Endodermal cell (in vitro differentiated cells): Measurements from ENCODE around the gene PIEZO2. TPM values are rescaled to one million over a fixed set of nuclear protein-coding genes. Genes with fewer than 3 reads are reported as not detected.
"Not testable (repeated sequence)": the region's sequence is repeated elsewhere in the genome, so short reads cannot be mapped to it uniquely, and the experiment has no call there.

ENCODE experiments used
- DNase-seq: peaks from one replicate; pipeline ENCODE4 v3.0.0-alpha.2; 2017
- H3K27ac ChIP-seq: 2 replicates; pipeline ENCODE4 v1.5.1; 2013; ENCODE audit warnings: mild to moderate bottlenecking, low read depth, low read length, moderate library complexity
- H3K27me3 ChIP-seq: 2 replicates; pipeline ENCODE4 v1.6.1; 2013; ENCODE audit warnings: mild to moderate bottlenecking, low read length, moderate library complexity; ENCODE audit not compliant: insufficient read depth, control insufficient read depth, poor library complexity, severe bottlenecking
- H3K36me3 ChIP-seq: 2 replicates; pipeline ENCODE4 v1.7.0; 2013; ENCODE audit warnings: mild to moderate bottlenecking, low read length, moderate library complexity; ENCODE audit not compliant: control insufficient read depth, insufficient read depth
- H3K4me1 ChIP-seq: one replicate; pipeline ENCODE4 v1.7.0; 2013; ENCODE audit warnings: low read length; ENCODE audit not compliant: control insufficient read depth, insufficient read depth
- H3K4me3 ChIP-seq: 2 replicates; pipeline ENCODE4 v1.5.1; 2013; ENCODE audit warnings: mild to moderate bottlenecking, low read length, moderate library complexity
- H3K9ac ChIP-seq: 2 replicates; pipeline ENCODE4 v1.6.1; 2013; ENCODE audit warnings: mild to moderate bottlenecking, low read length, moderate library complexity; ENCODE audit not compliant: poor library complexity, severe bottlenecking; ENCODE audit errors: extremely low read depth
- H3K9me3 ChIP-seq: 2 replicates; pipeline ENCODE4 v1.6.1; 2013; ENCODE audit warnings: mild to moderate bottlenecking, low read length, moderate library complexity; ENCODE audit not compliant: control insufficient read depth
- H3K27ac Mint-ChIP-seq: 2 replicates; pipeline ENCODE4 v1.8.0; 2020; ENCODE audit warnings: mixed read lengths
- H3K27me3 Mint-ChIP-seq: 2 replicates; pipeline ENCODE4 v1.8.0; 2021; ENCODE audit warnings: mild to moderate bottlenecking, mixed read lengths; ENCODE audit not compliant: insufficient read depth
- H3K36me3 Mint-ChIP-seq: 2 replicates; pipeline ENCODE4 v1.8.0; 2020; ENCODE audit warnings: low read depth, mixed read lengths
- H3K4me1 Mint-ChIP-seq: 2 replicates; pipeline ENCODE4 v1.8.0; 2020; ENCODE audit warnings: mixed read lengths
- H3K4me3 Mint-ChIP-seq: 2 replicates; pipeline ENCODE4 v1.8.0; 2020; ENCODE audit warnings: mild to moderate bottlenecking, moderate library complexity, mixed read lengths
- H3K9me3 Mint-ChIP-seq: 2 replicates; pipeline ENCODE4 v1.8.0; 2020; ENCODE audit warnings: mild to moderate bottlenecking, mixed read lengths
- CTCF ChIP-seq: fragments of 200-600 bp; sonication (generic); conservative IDR thresholded peaks from 2 replicates; pipeline ENCODE4 v1.5.0; 2021; ENCODE audit warnings: antibody characterized with exemption, mild to moderate bottlenecking
- WGBS, 2 experiments: methylation state at CpG; one replicate each; pipeline versions ENCODE4 v1.1.5 to v1.1.7; 2013; ENCODE audit warnings: missing lambda C conversion rate in 2 of 2, mixed read lengths in 1 of 2; ENCODE audit not compliant: insufficient coverage in 1 of 2, insufficient read length in 1 of 2; 5-methylcytosine and 5-hydroxymethylcytosine counted together
- total RNA-seq, 2 donors: library from RNA; stranded (reverse); fragmentation: NEBNext Ultra II Directional in 1 of 2; extraction: Animal tissue kit (Norgen Biotek cat#: 25700) in 1 of 2; gene quantifications; 2 replicates in 1 of 2; 3 replicates in 1 of 2; pipeline ENCODE4 v1.2.1, GENCODE V29; 2021

PIEZO2 gene
- total RNA-seq, 2 donors from 2014 or later, result 7.3 to 12.1 TPM

GRCh38 chr18:10923551-10924070, 225.8 kb downstream of the PIEZO2 start:
- Histone ChIP-seq H3K9me3 (peaks cover 17% of the 10 kb centered on the region), H3K36me3 (no peaks in the 10 kb centered on the region), H3K27ac (no peak overlapping the region), H3K27me3 (no peaks in the 10 kb centered on the region), H3K4me3 (no peak overlapping the region), H3K4me1 (no peaks in the 10 kb centered on the region), H3K9ac (no peak overlapping the region)
- Mint-ChIP-seq H3K4me1 (peaks cover 25% of the 10 kb centered on the region), H3K9me3 (peaks cover 28% of the 10 kb centered on the region), H3K4me3 (no peak overlapping the region), H3K27me3 (no peaks in the 10 kb centered on the region), H3K27ac (no peak overlapping the region), H3K36me3 (peaks cover 16% of the 10 kb centered on the region)
- 93 to 100% methylated on average over 1 of the region's 1 CpG for WGBS, 2 experiments
- no peak for TF ChIP-seq CTCF
- no peak for DNase-seq

GRCh38 chr18:10923141-10923540, 226.2 kb downstream of the PIEZO2 start:
- Histone ChIP-seq H3K9me3 (peaks cover 17% of the 10 kb centered on the region), H3K4me3 (no peak overlapping the region), H3K27me3 (no peaks in the 10 kb centered on the region), H3K4me1 (no peaks in the 10 kb centered on the region), H3K9ac (no peak overlapping the region), H3K27ac (no peak overlapping the region), H3K36me3 (no peaks in the 10 kb centered on the region)
- DNase-seq, result no peak
- no peak for TF ChIP-seq CTCF
- H3K9me3 Mint-ChIP-seq, result peaks cover 28% of the 10 kb centered on the region
- H3K4me3 Mint-ChIP-seq, result no peak overlapping the region
- H3K4me1 Mint-ChIP-seq, result peaks cover 24% of the 10 kb centered on the region
- no peaks in the 10 kb centered on the region for H3K27me3 Mint-ChIP-seq
- H3K36me3 Mint-ChIP-seq, result peaks cover 16% of the 10 kb centered on the region
- WGBS, 2 experiments, result 40 to 74% methylated on average over 1 to 4 of the region's 4 CpGs
- no peak overlapping the region for H3K27ac Mint-ChIP-seq

- not testable (repeated sequence) for DNase-seq, H3K4me3 Mint-ChIP-seq, H3K27me3 ChIP-seq, H3K36me3 ChIP-seq, H3K9ac ChIP-seq, H3K27ac ChIP-seq, H3K27me3 Mint-ChIP-seq, H3K4me3 ChIP-seq, H3K4me1 ChIP-seq, H3K27ac Mint-ChIP-seq
- H3K4me1 Mint-ChIP-seq, result peaks cover 21% of the 10 kb centered on the region
- peaks cover 28% of the 10 kb centered on the region for H3K9me3 Mint-ChIP-seq
- peaks cover 16% of the 10 kb centered on the region for H3K36me3 Mint-ChIP-seq
- peaks cover 17% of the 10 kb centered on the region for H3K9me3 ChIP-seq
- WGBS, 2 experiments, result 100% methylated on average over 1 of the region's 1 CpG
Observed at GRCh38 chr18:10922712-10923111, 226.7 kb downstream of the PIEZO2 start.

GRCh38 chr18:10920309-10920708, 229.1 kb downstream of the PIEZO2 start:
- not testable (repeated sequence) for H3K27me3 ChIP-seq, H3K27ac Mint-ChIP-seq, H3K36me3 ChIP-seq, H3K27ac ChIP-seq, H3K9ac ChIP-seq, H3K4me1 Mint-ChIP-seq, H3K4me3 ChIP-seq, DNase-seq, H3K27me3 Mint-ChIP-seq, H3K4me1 ChIP-seq, H3K4me3 Mint-ChIP-seq
- peaks cover 16% of the 10 kb centered on the region for H3K36me3 Mint-ChIP-seq
- WGBS, 2 experiments, result 99 to 100% methylated on average over 3 of the region's 6 CpGs
- H3K9me3 ChIP-seq, result peaks cover 17% of the 10 kb centered on the region
- H3K9me3 Mint-ChIP-seq, result peaks cover 28% of the 10 kb centered on the region
